AG10803 (cell line): Measurements from ENCODE around the gene CDH9.

ENCODE experiments used
- DNase-seq: peaks from one replicate; pipeline ENCODE4 v3.0.0; 2010; ENCODE audit warnings: low read depth
- H3K4me3 ChIP-seq: 2 replicates; pipeline ENCODE4 v1.5.1; 2011; ENCODE audit warnings: mild to moderate bottlenecking, low read length, control low read depth
- CTCF ChIP-seq: conservative IDR thresholded peaks from 2 replicates; pipeline ENCODE4 v1.5.1; 2011; ENCODE audit warnings: mild to moderate bottlenecking, low read length, control low read depth, inconsistent platforms

The CDH9 gene

DNA sequence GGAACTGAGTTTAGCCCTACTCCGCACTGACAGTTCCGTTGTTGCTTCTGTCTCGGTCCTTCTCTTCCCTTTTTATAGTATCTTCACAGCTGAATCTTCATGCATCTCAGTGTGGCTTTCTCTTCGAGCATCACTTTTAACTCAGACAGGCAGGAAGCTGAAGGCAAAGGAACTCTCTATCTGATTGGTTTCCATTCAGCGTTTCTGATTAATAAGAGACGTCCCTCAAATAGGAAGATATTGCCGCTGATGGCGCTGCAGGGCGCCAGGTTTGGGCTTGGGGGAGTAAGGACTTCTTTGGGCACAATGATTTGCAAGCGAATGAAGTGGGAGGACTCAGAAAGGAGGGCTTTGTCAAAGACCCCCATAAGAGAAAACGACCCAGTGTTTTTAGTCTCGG, at the start of gene CDH9:
Gene CDH9, minus strand, starts transcription at position 111 of the 400 bp plus-strand sequence. CDS start 50,253 bp downstream, outside the sequence.
- no peak for TF ChIP-seq CTCF
- DNase-seq: no peak
- no peak within 1 kb of the TSS for H3K4me3 ChIP-seq

DNA sequence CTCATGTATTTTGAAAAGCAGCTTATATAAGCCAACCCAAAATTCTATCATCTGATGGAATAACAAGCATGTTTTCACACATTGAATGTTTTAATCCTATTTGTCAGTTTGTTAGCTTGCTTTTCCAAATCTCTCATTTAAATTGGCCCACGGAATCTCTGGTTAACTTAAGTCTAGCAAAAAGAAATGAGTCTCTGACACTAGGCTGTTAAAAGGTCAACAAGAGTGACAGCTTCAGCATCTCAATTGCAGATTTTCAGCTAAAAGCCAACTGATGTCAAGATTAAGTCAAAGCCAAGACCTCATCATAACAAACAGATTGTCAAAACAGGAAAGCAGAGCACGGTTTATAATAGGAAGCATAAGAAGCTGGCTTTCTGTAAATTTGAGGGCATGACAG, 49.4 kb upstream of the CDH9 start:
- no peak for DNase-seq
- no peak overlapping the region for H3K4me3 ChIP-seq
- no peak for TF ChIP-seq CTCF

GRCh38 chr5:27083449-27084415, 45.3 kb upstream of the CDH9 start:
- TF ChIP-seq CTCF: no peak
- no peak for DNase-seq
- no peak overlapping the region for H3K4me3 ChIP-seq

- no peak overlapping the region for H3K4me3 ChIP-seq
- DNase-seq: no peak
- TF ChIP-seq CTCF: no peak
Measured at GRCh38 chr5:27080147-27080546, 41.8 kb upstream of the CDH9 start.

DNA sequence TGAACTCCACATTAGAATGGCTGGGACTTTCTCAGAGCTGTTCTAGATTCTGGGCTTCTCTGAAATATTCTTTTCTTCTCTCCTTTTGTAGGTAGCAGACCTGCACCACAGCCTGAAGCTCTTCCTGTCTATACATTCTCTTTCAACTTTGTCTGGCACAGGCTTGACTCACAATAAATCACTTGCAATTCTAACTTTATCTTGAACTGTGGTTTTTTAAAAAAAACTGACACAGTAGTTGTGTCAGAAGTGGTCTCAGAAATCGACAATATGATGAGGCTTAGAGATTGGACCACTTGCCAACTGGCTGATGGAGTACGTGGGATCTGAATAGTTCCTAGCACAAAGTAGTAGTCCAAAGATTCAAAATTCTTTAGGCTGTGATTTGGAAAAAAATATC, 24.1 kb upstream of the CDH9 start:
- no peak overlapping the region for H3K4me3 ChIP-seq
- no peak for DNase-seq
- no peak for TF ChIP-seq CTCF

DNA sequence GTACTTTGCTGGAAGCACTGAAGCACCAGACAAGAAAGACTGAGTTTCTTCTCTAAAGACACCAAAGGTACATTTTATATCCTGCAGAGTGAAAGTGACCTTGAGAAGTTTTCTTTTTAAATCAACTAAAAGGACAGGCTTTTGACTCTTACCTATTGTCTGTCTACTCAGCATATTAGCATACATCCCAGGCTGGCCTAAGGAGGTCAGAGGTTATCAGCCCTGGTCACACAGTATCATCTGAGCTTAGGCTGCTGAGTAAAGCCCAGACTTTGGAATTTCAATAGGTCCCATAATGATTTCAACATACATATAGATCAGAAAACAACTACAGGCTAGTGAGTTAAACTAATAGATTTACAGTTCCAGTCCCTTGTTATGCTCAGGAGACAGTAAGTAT, 10.1 kb upstream of the CDH9 start:
- H3K4me3 ChIP-seq: no peak overlapping the region
- no peak for DNase-seq
- no peak for TF ChIP-seq CTCF

DNA sequence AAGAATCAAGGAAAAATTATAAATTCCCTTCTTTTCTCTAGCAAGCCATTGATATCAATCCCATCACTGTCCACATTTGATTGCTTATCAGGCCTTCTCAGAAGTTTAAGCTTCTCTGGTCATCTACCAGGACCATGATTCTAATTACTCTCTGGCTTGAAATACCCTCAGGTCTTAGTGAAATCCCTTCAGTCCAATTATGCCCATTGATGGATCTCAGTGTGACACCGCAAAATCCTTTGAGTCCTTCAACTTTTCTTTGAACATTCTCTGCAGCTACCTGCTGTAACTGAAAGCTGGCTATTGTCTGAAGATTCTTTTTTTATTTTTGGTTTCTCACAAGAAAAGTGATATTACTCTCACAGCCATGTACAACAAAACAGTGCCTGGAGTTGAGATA, 3.0 kb upstream of the CDH9 start:
- no peak for TF ChIP-seq CTCF
- no peak for DNase-seq
- no peak overlapping the region for H3K4me3 ChIP-seq
